Activated CD4-positive, CD25-positive, alpha-beta regulatory T cell treated with anti-CD3 and anti-CD28 coated beads, Interleukin-2, amount 50 U/mL, for 16 hours (primary cell): ENCODE data around the gene PSIP1.
"Not testable (repeated sequence)": the region's sequence is repeated elsewhere in the genome, so short reads cannot be mapped to it uniquely, and the experiment has no call there.

Experiments
- DNase-seq: peaks from one replicate; pipeline ENCODE4 v3.0.0-alpha.2; 2020; ENCODE audit warnings: low read depth, low spot score

Gene PSIP1

DNA sequence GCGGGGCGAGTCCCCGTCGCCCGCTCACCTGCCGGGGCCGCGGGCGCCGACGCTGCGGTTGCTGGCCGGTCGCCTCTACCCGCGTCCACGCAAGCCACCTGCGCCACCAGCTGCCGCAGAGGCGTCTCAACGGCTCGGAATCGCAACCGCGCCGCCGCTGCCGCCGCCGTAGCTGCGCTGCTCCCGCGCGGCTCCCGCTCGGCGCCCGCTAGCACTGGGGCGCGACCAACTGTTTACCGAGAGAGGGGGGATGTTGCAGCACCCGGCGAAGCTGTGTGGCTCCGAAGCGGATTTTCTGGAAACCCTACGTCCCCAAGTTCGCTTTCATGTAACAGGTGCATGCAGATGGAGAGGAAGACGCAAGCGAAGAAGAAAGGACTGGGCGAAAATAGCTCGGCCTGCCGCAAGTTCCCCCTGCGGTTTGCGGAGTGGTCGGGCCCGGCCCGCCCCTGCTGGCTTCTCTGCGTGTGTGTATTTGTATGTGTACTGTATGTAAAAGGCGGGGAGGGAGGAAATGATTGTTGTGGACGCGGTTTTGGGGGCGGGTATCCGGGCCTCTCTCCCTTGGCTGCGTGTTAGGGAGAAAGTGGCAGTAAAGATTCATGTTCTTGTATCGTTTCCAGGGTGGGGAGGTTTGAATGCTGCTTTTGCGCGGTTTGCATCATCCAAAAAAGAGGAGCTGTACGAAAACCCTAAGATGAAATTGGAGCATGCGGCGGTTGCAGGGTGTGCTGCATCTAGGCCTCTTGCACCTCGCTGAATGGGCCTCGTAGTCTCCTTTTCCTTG lies at the start of gene PSIP1:
PSIP1 (minus strand) TSS at position 182 of the 787 bp plus-strand sequence. CDS start 782 bp downstream, outside the sequence.
- DNase-seq, result peak; percentile 75

- DNase-seq, result no peak
These were observed 42.7 kb upstream of the PSIP1 start for GRCh38 chr9:15553528-15553898.

DNA sequence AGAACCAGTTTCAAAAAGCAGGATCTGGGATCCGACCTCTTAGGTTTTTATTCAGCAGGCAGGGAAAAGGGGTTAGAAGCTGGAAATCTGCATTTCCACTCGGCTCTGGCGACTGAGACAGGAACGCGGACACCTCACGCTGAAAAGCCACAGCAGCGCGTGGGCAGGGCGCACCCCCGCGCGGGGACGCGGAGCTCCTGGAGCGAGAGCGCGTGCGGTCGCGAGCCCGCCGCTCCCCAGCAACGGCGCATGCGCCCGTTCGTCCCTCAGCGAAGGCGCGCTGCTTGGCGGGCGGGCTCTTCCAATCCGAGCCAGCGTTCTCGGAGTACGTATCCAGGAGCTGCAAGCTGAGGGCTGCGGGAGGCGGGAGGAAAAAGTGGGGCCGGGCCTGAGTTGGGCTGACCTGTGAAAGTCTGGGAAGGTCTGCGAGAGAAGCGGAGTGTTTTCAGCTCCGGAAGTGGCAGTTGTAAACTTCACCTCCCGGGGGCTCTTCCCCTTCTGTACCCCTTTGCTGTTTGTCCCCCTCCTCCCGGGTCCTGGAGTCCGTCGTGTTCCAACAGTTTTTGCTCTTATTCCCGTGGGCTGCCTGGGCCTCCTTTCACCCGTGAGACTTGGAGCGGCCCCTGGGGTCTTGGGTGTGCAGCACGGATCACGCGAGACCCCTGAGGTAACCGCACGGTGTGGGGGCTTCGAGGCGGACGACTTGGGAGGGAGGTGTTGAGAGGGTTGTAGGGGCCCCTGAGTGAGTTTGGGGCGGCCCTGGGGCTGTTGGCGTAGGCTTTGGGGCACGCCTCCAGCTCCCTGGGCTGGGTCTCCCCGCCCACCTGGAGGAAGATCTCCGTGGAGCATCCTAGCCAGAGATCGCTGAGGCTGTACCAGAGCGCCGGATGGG lies 42.1 kb upstream of the PSIP1 start, which contains the start of gene CCDC171:
CCDC171 (plus strand) TSS at position 408 of the 892 bp plus-strand sequence. CDS start 11,046 bp downstream, outside the sequence.
- DNase-seq, result peak; percentile 58

DNA sequence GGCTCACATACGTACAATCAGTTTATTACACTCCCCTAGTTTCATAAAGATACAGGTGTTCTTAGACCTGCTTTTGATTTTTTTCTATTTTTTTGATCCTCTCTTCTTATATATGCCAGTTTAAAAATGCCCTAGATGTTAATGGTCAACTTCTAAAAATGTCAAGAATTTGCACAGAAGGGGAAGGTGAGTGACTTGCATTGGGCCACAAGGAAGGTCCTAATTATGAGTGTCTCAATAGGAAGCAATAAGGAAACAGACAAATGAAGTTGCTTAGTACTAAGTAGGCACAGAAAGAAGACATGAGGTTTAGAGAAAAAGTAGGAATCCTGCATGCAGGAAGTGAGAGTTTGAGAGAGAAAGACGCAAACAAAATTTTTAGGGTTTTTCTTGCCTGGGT lies 38.8 kb upstream of the PSIP1 start:
- DNase-seq, result no peak

- DNase-seq, result no peak
These were observed 32.5 kb upstream of the PSIP1 start for GRCh38 chr9:15543047-15543813.

- DNase-seq, result no peak
These were observed 31.9 kb upstream of the PSIP1 start for GRCh38 chr9:15542624-15543023.

- DNase-seq, result no peak
These were observed 31.1 kb upstream of the PSIP1 start for GRCh38 chr9:15541872-15542271.

GRCh38 chr9:15531380-15531779 lies 20.6 kb upstream of the PSIP1 start:
- DNase-seq, result no peak

DNA sequence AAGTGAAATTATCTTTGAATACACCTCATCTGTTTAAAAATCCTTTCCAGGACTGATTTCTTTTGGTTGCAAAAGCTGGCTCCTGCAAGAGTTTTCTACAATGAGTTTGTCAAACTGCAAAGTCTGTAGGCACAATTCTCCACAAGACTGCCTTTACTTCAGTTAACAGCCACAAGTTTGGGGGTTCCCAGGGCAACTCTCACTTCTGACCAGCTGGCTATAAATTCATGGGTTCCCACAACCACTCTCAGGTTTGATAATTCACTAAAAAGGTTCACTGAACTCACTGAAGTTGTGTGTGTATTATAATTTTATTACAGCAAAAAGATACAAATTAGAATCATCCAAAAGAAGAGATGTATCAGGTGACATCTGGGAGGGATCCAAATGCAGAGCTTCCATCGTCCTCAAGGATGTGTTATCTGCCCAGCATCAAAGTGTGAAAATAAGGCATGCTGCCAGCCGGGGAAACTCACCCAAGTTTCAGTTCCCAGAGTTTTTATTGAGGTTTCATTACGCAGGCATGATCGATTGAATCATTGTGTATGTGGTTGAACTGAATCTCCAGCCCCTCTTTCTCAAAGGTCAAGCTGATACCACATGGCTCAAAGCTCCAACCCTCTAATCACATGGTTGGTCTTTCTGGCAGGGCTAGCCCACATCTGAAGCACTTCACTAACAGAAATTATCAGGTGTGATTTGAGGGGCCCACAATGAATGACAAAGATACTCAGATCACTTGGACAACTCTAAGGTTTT lies 19.0 kb upstream of the PSIP1 start:
- no peak for DNase-seq

DNA sequence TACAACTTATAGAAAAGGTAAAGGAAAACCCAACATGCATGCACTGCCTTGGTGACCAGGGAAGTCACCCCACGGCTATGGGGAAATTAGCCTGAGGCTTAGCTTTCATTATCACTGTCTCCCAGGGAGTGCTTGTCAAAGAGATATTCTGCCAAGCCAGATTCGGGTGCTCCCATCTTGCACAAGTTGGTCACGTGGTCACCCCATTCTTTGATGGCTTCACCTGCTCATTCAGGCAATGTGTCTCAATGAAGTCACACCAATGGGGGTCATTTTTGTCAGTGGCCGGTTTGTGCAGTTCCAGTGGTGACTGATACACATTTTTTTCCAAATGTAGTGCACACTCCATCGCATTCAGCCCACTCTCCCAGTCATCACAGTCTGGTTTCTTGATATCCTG lies 16.3 kb upstream of the PSIP1 start:
- not testable (repeated sequence) for DNase-seq

DNA sequence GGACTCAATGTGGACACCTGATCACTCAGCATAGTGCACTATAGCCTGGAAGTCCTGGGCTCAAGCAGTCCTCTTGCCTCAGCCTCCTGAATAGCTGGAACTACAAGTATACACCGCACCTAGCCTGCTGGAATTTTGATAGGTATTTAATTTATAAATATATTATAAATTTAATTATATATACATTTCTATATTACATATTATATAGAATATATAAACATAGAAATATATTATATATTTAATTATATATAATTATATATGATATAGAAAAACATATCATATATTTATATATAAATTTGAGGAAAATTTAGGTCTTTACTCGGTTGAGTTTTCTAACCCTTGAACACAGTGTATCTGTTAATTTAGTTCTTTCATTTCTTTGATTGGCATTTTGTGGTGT lies 15.2 kb upstream of the PSIP1 start:
- no peak for DNase-seq

DNA sequence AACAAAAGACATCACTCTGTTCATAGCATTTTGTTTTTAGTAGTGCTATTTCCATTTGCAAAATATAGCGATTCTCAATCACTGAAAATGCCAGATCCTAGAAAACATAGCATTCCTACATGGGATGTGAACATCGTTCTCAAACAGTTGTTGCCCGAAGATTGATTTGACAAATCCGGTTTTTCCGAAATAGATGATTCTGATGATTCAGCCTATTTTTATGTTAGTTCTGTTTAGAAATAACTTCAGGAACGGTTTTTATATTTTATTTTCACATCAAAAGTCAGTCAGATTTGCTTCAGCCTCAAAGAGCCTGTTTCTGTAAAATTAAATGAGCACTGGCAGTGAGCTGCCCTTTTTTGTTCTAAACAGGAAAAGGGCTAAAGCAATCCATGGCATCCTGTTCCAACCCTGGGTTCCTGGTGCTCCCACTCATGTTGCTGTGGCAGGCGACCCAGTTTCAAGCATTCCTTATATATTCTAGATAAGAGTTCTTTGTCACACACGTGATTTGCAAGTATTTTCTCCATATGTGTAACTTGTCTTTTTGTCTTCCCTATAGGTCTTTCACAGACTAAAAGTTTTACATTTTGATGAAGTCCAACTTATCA lies 14.2 kb upstream of the PSIP1 start:
- no peak for DNase-seq

- DNase-seq, result no peak
These were observed 11.5 kb upstream of the PSIP1 start for GRCh38 chr9:15522130-15522755.

- no peak for DNase-seq
These were observed 10.5 kb upstream of the PSIP1 start for GRCh38 chr9:15521254-15521653.

GRCh38 chr9:15519831-15520230 lies 9.1 kb upstream of the PSIP1 start:
- no peak for DNase-seq

GRCh38 chr9:15513335-15513734 lies 2.6 kb upstream of the PSIP1 start:
- no peak for DNase-seq

GRCh38 chr9:15512889-15513288 lies 2.1 kb upstream of the PSIP1 start:
- DNase-seq, result no peak

DNA sequence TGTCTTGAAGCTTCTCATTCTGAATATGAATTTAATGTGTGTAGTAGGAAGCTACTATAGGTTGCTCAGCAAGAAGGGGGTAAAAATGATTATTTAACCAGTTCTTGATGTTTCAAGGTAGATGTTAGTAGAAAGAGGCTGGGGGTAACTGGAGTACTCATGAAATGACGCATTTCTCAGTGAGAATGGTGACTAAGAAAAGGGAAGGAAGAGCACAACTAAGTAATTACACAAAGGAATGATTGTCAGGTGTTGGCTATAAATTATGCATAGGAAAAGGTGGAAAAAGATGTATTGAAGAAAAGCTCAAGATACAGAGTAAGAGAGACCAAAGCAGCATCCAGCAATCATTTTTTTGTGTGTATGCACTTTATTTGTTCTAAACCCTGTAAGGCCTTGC lies 1.4 kb upstream of the PSIP1 start:
- no peak for DNase-seq

- DNase-seq, result peak; percentile 34
These were observed 610 bp downstream of the PSIP1 start for GRCh38 chr9:15509931-15510788.
